Stimulated activated CD4-positive, alpha-beta T cell treated with anti-CD3 and anti-CD28 coated beads, Interleukin-2, amount 100 ng/mL, for 48 hours (primary cell): ENCODE measurements around the gene DCLRE1C.
"Not testable (repeated sequence)": the region's sequence is repeated elsewhere in the genome, so short reads cannot be mapped to it uniquely, and the experiment has no call there.

Experiments
- DNase-seq, 2 donors: peaks; one replicate each; pipeline ENCODE4 v3.0.0-alpha.2; 2020

DCLRE1C gene

GRCh38 chr10:14954001-14954770 lies at the start of gene DCLRE1C:
TSS of gene DCLRE1C (minus strand) at chr10:14954096. CDS start at chr10:14954010, 86 bp downstream.
- DNase-seq: peak; percentile 79 to 85

GRCh38 chr10:14995964-14996565 lies 42.2 kb upstream of the DCLRE1C start:
- no peak for DNase-seq

DNA sequence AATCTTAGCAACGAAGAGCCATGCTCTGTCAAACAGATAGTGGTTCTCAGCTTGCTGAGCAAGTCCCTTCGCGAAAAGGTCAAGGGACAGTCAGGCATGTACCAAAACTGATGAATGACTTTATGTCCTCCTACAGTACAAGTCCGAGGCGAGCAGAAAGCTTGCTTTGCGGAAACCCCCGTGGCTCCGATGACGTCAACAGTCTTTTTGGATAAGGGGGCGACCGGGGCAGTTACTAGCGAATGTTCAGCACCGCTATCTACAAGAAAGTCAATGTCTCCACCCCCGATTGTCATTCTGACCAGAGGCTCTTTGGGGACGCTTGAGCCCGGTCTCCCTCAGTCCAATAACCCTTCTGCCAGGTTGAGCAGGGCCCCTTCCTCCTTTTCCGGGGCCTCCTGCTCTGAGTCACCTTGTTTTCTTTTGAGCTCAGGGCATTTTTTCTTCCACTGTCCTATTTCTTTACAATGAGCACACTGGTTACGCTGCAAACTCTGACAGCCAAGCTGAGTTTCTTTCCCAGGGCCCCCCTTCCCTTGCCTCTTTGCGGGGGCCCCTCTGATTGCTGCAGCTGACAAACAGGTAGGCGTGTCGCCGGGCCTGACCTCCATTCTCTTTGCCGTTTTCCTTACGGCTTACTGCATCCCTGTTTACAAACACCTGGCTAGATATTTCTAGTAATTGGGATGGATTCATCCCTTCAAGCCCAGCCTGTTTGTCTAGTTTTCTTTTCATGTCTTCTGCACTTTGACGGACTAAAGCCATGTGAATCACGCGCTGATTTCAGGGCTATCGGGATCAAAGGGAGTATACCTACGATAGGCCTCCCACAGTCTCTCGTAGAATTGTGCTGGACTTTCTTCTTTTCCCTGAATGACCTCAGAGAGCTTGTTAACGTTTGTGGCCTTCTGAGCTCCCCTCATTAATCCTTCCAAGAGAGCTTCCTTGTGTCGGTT lies 39.9 kb upstream of the DCLRE1C start:
- DNase-seq: not testable (repeated sequence)

- not testable (repeated sequence) for DNase-seq
Measured at GRCh38 chr10:14992336-14992735, 38.4 kb upstream of the DCLRE1C start.

DNA sequence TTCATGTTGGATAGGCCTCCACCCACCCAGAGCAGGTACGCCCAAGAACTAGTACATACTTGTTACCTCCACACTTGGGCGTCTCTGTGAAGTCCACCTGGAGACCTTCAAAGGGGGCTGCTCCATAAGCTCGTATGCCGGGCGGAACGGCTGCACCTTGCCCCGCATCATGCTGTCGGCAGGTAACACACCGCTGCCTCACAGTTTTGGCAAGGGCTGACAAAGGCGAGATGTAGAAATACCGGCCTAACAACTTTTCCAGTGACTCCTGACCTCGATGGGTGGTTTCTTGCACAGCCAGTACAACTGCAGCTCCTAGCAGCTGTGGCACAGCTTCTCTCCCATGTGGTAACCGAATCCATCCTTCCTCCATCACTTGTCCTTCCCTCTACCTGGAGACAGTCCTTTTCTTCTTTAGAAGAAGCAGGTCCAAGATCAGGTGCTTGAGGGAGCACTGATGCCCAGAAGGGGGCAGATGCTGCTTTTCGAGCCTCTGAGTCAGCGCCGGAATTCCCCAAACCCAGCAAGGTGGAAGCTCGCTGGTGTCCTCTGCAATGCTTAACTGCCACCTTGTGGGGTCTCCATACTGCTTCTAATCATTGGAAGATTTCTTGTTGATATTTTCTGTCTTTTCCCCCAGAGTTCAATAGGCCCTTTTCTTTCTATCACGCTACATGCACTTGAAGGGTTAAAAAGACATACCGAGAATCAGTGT lies 37.3 kb upstream of the DCLRE1C start:
- peak; percentile 49 to 53 for DNase-seq

DNA sequence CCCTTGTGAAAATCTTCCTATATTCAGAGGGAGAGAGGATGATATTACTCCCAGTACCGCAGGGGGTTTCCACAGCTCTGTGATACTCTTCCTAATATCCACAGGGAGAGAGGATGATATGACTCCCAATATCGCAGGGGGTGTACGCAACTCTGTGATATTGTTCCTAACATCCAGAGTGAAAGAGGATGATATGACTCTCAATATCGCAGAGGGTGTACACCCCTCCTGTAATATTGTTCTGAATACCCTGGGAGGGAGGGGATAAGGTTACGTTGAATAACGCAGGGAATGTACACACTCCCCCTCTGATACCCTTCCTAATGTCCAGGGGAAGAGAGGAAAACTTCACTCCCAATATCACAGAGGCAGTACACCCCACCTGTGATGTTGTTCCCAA lies 35.7 kb upstream of the DCLRE1C start:
- DNase-seq: not testable (repeated sequence)

- DNase-seq: no peak
Measured at GRCh38 chr10:14982744-14983143, 28.8 kb upstream of the DCLRE1C start.

DNA sequence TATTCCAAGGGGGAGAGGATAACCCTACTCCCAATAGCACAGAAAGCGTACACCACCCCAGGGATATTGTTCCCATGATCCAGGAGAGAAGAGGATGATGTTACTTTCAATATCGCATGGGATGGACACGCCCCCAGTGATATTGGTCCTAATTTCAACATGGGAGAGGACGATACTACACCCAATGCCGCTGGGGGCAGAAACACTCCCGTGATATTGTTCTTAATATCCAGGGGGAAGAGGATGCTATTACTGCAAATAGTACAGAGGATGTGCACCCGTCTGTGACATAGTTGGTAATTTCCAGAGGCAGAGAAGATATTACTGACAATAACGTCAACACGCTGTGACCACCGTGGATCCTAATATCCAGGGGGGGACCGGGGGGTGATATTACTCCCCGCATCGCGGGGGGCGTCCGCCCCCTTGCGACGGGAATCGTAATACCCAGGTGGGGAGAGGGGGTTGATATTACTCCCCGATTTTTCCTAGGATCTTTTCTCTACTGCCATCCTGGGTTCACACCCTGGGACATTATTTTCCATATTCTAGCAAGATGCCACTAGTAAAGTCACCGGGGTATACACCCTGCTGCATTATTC lies 21.9 kb upstream of the DCLRE1C start:
- no peak for DNase-seq

DNA sequence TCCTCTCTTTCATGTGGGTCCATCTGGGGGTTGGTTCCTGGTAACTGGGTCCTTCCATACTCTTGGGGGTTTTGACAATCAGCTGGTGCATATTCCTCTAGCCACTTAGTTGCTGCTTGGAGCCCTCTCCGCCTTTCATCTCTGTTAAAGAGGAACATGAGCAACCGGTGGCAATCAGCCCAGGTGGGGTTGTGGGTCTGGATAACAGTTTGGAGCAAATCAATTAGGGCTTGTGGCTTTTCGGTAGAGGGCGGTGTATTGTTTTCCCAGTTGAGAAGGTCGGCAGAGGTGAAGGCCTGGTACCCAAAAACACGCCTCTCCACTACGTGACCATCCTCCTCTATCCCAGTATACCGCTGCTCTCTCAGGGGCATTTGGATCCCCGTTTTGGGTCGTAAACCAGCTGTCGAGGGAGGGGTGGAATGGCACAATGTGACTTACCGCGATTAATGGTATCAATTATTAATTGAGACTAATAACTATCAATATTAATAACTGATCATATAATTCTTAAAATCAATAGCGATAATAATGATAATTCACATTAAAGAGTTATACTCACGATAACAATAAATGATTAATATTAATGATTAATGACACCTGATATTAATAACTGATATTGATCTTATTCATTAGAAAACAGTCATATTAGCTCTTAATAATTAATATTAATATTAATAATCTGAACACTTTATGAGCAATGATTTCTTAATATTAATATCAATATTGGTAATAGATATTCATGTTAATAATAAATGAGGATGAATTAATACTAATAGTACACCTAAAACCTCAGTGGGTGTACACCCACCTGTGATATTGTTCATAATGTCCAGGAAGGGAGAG lies 20.5 kb upstream of the DCLRE1C start:
- DNase-seq: not testable (repeated sequence)

DNA sequence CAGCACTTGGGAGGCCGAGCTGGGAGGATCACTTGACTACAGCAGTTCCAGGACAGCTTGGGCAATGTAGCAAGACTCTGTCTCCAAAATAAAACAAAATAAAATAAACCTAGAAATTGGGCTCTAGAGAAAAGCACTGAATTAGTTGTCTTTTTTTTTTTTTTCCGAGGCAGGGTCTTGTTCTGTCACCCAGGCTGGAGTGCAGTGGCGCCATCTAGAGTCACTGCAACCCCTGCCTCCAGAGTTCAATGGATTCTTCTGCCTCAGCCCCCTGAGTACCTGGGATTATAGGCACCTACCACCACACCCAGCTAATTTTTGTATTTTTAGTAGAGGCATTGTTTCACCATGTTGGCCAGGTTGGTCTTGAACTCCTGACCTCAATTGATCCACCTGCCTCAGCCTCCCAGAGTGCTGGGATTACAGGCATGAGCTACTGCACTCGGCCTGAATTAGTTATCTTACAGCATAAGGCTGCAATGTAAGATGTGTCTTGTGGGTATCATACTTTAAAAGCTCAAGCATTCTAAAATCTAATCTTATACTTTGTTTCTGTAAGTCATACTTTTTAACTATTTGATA lies 18.1 kb upstream of the DCLRE1C start:
- DNase-seq: peak; percentile 28 to 40

- no peak for DNase-seq
Measured at GRCh38 chr10:14967897-14968296, 14.0 kb upstream of the DCLRE1C start.

- peak; percentile 97 to 98 for DNase-seq
Measured at GRCh38 chr10:14959221-14960057, 5.5 kb upstream of the DCLRE1C start, which contains the start of gene MEIG1. TSS of gene MEIG1 (plus strand) at chr10:14959388. CDS start at chr10:14966469, 7,081 bp downstream.

DNA sequence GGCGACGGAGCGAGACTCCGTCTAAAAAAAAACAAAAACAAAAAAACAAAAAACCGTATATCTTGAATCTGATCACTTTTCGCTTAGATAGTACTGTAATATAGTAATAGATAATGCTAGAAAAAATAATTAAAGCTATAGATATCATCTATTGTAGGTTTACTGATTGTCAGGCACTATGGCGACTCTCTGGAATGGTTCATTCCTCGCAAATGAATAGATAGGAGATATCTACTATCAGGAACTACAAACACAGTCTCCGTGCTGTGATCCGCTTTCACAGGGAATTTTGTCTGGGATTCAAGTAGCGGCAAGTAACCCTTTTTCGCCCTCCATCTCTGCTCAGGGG lies 5.0 kb upstream of the DCLRE1C start:
- no peak for DNase-seq

DNA sequence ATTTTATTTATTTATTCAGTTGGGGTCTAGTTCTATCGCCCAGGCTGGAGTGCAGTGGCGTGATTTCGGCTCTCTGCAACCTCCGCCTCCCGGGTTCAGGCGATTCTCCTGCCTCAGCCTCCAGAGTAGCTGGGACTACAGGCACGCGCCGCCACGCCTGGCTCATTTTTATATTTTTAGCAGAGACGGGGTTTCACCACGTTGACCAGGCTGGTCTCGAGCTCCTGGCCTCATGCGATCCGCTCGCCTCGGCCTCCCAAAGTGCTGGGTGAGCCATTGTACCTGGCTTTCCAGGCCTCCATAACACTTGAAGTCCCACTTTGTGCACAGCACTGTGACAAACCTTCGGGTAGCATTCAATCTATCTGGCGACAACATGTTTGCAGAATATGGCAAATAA lies 1.0 kb upstream of the DCLRE1C start:
- DNase-seq: no peak

- DNase-seq: peak in 1 of 2 donors; percentile 13
Measured at GRCh38 chr10:14953424-14954000, 384 bp downstream of the DCLRE1C start.

DNA sequence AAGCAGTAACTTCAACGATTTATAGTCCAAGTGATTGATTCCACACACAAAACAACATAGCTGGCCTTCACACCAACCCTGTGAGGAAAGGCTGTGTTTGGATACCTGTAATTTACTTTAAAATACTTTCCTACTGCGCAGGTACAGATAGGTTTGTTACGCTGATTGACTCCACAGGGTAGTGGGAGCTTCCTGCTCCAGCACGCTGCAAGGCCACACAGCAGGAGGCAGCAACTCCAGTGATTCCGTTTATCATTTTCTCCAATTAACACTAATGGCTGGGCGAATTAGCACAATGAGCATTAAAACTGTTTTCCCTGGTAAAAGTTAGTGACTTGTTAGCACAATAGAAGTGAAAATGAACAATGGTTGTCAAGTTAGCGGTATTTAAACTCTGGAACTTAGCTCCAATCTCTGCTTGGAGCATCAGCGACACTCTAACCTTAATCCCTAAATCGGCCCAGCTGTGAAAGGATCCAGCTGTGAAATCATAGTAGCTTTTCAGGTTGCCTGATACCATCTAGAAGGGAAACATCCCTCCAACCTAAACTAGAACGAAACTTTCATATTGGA lies 959 bp downstream of the DCLRE1C start:
- DNase-seq: no peak

DNA sequence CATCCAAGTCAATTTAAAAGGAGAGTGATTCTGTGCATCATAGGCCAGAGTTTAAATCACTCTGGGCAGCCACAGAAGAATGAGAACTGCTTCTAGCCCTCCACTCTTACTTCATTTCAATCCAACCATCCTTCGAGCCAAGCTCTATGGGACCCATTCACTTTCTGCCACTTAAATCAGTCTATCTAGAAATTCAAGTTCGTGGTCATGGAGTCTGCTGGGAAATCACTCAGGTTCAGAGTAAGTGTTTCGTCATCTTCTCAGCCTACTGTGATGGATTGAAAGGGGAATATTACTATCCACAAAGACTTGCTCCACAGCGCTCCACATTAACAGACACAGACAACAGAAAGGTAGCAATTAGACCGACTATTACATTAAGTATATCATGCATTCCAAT lies 4.6 kb downstream of the DCLRE1C start:
- no peak for DNase-seq

- DNase-seq: no peak
Measured at GRCh38 chr10:14947268-14947667, 6.6 kb downstream of the DCLRE1C start.

GRCh38 chr10:14945108-14945507 lies 8.8 kb downstream of the DCLRE1C start:
- no peak for DNase-seq
